Stimulated activated CD8-positive, alpha-beta memory T cell treated with anti-CD3 and anti-CD28 coated beads, Interleukin-15, amount 100 ng/mL, for 4 hours (primary cell): ENCODE results near the gene GRIN3B.

Source experiments
- DNase-seq, 2 donors: peaks; one replicate each; pipeline ENCODE4 v3.0.0-alpha.2; 2020; ENCODE audit warnings: low read depth in 2 of 2

GRIN3B gene

DNA sequence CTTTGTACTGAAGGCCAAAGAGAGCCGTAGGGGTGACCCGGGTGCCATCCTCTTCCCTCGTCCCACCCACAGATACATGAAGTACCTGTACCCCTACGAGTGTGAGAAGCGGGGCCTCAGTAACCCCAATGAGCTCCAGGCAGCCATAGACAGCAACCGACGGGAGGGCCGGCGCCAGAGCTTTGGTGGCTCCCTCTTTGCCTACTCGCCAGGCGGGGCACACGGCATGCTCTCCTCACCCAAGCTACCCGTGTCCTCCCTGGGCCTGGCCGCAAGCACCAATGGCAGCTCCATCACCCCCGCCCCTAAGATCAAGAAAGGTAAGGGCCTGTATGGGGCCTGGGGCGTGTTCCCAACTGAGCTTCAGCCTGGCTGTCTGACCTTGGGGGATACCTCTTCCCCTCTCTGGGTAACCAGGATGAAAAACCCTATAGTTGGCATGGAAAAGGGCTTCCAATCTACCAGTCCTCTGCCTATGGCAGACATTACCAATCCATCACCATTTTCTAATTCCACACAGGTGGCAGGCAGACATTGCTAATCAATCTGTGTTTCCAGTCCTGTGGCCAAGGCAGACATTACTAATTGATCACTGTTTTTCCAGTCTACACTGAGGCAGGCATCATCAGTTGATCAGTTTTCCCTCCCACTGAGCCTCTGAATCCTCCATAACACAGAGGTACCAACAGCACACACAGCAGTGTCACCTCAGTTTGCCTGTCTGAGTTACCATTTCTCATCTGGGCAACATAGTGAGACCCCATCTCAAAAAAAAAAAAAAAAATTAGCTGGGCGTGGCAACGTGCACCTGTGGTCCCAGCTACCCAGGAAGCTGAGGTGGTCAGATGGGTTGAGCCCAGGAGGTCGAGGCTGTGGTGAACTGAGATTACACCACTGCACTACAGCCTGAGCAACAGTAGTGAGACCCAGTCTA lies 35.2 kb upstream of the GRIN3B start:
- DNase-seq: no peak

DNA sequence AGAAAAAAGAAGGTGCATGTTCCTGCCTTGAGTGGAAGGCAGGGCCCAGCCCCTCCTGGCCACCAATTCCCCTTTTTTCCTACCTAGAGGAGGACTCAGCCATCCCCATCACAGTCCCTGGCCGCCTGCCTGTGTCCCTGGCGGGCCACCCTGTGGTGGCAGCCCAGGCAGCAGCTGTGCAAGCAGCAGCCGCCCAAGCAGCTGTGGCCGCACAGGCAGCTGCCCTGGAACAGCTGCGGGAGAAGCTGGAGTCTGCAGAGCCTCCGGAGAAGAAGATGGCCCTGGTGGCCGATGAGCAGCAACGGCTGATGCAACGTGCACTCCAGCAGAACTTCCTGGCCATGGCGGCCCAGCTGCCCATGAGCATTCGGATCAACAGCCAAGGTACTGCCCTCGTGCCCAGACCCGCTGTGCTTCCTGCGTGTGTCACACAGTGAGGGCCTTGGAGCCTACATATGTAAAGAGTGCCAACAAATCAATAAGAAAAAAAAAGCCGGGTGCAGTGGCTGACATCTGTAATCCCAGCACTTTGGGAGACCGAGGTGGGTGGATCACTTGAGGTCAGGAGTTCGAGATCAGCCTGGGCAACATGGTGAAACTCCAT lies 33.6 kb upstream of the GRIN3B start:
- DNase-seq: no peak

DNA sequence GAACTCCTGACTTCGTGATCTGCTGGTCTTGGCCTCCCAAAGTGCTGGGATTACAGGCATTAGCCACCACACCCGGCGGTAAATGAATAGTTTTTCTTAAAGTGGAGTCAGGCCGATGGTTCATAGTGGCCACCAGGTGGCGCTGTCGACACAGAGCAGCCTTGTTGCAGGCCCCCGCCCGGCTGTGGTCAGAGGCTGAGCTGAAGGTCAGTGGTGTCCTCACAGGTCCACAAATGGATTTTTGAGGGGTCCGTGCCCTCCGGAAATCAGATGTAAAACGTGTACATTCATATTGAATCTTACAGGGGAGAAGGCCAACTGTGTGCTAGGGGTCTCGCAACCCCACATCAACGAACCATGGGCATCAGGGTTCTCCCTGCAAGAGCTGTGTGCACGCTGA lies 29.5 kb upstream of the GRIN3B start:
- DNase-seq: no peak

DNA sequence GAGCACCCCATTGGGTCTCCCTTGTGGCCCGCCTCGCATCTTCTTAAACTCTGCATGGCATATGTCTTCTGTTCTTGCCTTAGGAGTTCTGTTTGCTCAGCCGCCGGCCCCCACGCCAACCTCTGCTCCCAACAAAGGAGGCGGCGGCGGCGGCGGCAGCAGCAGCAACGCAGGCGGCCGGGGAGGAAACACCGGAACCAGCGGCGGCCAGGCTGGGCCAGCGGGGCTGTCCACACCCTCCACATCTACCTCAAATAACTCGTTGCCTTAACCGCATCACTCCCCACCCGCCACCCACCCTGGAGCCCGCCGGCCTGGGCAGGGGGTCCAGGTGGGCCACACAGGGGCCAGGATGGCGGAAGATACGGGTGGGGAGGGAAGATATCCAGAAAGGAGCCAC lies 28.4 kb upstream of the GRIN3B start:
- DNase-seq: no peak

DNA sequence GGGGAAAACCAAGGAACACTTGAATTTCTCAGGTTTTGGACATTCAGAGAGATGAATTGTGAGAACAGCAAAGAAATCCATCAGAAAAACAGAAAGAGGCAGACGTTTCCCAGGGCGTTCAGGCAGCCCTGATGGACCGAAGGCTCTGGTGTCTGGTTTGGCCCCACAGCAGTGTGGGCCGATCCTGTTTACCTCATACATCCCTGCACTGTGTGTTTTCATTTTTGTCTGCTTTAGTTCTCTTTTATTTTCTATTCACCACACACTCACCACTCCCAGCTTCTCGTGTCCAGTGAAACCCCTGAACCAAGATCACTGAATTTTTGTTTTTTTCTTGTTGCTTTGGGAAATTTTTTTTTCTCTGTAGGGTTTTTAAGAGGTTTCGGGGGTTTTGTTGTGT lies 27.9 kb upstream of the GRIN3B start:
- DNase-seq: no peak

DNA sequence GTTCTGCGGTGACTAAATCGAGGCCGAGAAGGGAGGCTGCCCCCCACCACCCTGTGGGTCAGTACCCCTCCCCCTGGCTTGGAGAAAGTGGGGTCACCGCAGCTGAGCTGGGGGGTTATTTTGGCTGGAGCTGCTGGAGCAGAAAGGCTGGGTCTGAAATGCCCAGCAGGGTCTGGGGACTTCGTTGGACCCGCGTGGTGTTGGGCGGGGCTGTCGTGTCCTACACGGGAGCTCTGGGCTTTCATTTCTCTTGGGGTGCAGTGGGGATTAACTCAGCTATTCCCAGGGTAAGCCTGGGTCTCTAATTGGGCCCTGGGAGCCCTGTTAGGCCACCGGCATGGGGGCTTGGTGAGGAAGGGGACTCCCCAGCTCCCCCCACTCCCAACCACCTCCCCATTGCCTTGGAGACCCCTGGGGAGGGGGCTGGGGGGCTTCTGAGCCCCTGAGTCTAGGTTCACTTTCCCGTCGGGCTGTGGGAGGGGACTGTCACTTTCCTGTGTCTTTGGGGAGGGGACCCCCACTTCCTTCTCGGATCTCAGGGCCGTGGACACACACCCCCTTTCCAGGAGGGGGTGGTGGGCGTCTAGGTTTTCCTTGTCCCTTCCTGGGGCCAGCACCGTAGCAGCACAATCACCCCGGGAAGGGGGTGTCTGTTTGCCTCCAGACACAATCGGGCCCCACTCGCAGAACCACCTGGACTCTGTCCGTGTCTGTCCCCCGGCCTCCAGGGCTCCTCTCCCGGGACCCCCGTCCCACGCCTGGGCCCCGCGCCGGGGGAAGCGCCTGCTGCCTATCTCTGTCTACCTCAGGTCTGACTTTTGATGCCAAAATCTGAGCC lies 26.3 kb upstream of the GRIN3B start:
- DNase-seq: no peak

DNA sequence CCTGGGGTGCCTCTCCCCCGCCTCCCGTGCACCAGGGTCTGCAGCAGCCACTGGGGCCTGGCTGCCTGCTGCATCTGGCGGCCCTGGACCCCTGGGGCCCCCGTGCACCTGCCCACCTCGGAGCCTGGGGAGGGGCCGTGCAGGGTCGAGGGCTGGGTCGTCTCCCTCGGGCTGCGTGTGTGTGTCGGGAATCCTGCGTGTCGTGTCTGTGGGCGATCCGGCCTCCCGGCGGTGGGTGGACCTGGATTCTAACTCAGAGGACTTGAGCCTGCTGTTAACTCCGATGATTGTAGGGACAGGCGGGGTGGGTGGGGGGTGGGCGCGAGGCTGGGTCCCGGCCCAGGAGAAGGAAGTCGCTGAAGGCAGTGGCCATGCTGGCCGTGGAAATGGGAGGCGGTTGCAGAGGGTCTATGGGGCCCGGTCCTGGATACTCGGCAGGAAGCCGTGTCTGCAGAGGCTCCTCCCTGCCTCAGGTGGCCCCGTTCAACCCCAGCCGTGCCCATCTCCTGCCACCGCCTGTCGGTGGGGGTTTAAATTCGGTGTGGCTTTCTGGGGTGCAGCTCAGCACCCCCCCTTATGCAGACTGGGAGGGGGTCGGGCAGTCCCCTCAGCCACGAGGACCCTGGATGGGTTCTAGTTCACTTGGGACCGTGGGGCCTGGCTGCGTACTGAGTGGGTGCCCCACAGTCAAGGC lies 25.5 kb upstream of the GRIN3B start:
- DNase-seq: no peak

DNA sequence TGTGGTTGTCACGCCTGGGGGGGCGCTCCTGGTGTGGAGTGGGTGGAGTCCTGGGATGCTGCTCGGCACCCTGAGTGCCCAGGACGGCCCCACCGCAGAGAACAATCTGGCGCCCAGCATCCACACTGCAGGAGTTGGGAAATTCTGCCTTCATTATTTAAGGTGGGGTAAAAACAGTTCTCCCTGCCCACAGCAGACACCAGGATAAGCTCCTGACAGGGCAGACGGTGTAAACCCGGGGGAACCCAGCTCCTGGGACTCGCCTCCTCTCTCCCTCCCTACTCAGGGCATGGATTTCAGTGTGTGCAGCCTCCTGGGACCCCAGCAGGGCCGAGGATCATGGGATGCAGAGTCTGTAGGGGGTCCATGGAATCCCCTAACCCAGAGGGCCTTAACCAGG lies 23.7 kb upstream of the GRIN3B start:
- DNase-seq: no peak

DNA sequence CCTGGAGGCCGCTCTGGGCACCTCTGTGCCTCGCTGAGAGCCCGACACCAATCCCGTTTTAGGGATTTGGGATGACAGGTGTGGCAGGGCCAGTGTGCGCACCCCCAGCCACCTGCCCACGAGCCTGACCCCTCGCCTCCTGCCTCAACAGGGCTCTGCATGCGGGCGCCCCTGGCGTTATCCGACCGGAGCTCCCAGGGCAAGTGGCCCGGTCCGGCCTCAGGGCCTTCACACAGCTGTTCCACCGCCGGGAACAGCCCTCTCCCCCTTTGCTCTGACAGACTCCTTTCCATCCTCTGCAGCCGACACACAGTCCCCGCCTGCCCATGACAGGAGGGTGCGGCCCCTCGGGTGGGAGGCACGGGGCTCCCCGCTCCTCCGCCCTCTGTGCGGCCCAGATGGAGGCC lies 23.2 kb upstream of the GRIN3B start:
- DNase-seq: no peak

DNA sequence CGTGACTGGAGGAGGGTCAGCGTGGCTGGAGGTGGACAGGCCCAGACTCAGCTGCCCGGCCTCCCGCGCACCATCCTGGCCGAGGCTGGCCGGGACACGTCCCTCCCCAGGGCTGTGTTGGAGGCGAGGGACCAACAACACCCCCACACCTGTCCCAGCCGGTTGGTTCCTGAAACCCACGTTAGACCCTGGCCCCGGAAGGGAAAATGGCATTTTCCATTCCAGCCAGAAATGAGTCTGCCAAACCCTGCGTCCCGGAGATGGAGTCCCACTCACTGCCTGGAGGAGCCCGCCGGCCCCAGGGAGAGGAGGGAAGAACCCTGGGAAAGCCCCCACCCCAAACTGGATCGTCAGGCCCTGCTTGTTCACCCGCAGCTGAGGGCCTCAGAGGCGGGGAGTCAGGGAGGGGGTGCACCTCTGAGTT lies 20.9 kb upstream of the GRIN3B start:
- no peak for DNase-seq

DNA sequence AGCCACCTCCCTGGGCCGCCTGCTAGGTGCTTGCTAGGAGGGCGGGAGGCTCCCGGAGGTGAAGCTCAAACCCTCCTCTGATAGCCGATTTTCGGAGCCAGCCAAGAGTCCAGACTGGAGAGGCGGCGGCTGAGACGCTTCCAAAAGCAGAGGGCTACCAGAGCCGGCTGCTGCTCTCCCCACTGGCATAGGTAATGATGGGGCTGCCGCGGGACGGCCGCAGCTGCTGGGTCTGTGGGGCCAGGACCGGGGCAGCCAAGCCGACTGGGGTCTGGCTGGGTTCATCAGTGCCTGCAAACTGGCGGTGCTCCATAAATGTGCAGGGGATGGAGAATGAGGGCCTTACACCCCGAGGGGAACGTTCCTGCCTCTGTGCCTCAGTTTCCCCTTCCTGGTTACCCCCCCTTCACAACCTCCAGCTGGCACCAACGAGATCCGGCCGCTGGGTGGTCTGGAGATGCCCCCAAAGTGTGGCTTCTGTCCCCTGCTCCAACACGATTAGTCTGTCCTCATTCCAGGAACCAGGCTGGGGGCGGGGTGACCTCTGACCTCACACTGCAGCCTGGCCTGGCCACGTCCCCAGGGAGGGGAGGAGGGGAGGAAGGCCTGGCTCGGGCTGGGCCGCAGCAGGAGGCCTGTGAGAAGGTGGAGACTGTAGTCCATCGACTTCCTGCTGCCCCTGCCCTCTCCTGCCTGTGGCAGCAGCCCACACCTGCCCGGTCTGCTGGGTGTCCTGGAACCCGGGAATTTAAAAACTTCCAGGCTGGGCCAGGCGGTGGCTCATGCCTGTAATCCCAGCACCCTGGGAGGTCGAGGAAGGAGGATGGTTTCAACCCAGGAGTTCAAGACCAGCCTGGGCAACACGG lies 19.9 kb upstream of the GRIN3B start:
- no peak for DNase-seq

DNA sequence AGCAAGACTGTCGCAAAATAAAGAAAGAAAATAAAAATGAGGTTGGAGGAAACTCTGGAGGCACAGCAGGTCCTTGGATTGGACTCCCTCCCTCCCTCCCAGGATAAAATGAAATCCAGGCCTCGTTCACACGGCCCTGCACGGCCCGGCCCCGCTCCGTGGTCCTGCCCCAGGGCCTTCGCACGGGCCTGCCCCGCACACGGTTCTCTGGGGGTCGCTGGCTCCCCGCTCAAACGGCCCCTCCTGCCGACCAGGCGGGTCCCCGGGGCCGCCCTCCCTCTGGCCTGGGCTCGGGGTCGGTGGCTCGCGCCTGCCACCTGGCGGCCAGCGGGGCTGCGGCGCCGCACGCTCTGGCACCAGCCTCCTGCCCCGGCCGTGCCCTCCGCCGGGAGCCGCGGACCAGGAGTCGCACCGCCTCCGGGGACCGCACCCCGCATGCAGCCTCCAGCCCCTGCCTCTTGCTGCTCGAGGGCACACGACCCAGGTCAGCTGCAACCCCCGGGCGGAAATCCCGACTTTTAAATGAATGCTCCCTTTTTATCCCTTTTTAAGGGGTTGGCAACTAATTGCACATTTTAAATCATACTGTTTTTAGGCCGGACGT lies 17.6 kb upstream of the GRIN3B start:
- DNase-seq: peak; percentile 36 to 61

DNA sequence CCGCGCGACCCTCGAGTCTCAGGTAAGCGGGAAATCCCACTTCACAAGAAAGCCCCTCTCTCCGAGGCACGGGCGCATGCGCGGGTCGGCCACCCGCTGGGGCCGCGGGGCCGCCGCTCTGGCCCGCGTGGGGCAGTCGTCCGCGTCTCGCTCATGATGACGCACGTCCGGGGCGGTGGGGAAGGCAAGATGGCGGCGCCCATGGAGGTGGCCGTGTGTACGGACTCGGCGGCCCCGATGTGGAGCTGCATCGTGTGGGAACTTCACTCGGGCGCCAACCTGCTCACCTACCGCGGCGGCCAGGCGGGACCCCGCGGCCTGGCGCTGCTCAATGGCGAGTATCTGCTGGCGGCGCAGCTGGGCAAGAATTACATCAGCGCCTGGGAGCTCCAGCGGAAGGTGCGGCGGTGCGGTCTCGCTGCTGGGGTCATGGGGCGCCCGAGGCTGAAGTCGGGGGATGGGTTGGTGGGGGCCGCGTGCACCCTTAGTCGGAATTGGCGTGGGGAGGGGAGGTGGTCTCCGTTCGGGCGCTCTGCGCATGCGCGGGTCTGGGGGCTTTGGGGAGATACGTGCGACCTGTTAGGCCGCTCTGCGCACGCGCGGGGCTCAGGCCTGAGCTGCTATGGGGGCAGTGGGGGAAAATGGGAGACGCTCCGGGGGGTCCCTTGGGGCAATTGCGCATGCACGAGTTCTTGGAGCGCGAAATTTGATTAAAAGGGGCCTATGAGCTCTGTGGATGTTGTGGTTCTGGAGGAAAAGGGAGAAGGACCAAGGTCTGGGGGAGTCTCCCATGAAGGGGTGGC lies 15.9 kb upstream of the GRIN3B start, which contains the start of gene WDR18:
Gene WDR18, plus strand, starts transcription at position 181 of the 803 bp plus-strand sequence. Its CDS starts 9 bp downstream, at position 190.
- DNase-seq: peak; percentile 80 to 82

DNA sequence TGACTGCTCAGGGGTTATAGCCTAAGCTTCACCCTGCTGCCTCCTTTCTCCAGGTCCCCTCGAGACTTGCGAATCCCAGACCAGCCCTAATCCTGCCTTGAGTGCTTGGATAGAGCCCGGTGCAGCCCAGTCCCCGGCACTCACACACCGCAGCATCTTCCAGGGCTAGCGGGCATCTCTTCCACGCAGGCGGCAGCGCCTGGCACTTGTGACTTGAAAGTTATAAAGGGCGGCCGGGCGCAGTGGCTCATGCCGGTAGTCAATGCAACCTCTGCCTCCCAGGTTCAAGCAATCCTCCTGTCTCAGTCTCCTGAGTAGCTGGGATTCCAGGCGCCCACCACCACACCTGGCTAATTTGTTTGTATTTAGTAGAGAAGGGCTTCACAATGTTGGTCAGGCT lies 14.1 kb upstream of the GRIN3B start:
- no peak for DNase-seq

DNA sequence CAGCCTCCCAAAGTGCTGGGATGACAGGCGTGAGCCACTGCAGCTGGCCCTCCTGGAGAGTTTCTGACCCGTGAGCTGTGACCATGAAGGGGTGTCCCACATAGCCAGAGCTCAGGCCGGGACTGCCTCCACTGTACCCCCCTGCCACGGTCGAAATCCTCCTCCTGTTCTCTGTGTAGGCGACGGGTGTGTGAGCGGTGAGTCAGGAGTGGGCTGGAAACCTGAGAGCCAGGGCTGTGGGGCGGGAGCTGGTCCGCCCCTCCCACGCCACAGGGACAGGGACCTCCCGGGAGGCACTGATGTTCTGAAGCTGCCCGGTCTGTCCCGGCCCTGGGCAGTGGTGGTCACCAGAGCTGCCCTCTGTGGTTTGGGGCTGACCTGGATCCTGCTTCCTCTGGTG lies 12.1 kb upstream of the GRIN3B start:
- DNase-seq: no peak

DNA sequence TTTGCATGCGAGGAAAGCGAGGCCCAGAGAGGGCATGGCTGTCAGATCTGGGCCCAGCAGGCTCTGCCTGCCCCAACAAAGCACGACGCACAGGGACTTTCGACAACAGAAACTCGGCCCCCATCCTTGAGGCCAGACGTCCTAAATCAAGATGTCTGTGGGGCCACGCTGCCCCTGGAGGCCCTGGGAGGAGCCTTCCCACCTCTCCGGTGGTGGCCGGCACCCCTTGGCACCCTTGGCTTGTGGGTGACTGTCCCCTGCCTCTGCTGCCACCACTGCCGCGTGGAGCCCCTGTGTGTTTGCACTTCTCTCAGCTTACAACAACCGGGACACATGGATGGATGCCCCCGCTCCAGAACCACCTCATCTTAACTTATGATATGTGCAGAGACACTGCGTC lies 11.7 kb upstream of the GRIN3B start:
- DNase-seq: no peak

DNA sequence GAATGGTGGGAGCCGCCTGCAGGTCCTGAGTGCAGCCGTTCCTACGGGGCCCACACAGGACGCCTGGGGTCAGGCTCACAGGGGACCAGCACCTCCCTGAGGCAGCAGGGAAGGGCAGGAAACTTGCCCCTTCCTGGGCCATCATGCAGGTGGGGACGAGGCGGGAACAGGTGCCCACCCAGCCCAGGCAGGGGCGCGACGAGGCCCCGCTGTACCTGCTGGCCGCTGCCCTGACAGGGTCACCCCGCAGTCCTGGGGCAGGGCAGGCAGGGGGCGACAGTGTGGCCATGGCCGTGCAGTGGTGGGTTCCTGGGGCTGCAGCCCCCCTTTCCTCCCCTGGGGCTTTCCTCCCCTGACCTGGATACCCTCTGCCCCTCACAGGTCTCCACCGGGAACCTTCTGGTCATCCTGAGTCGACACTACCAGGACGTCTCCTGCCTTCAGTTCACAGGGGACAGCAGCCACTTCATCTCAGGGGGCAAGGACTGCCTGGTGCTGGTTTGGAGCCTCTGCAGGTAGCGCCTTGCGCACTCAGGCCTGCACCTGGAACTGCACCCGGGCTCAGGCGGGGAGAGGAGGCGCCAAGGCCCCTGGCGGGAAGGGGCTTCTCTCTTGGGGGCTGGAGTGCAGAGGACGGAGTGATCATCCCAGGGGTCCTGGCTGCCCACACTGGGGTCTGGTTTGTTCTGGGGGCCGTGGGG lies 10.7 kb upstream of the GRIN3B start:
- DNase-seq: no peak

DNA sequence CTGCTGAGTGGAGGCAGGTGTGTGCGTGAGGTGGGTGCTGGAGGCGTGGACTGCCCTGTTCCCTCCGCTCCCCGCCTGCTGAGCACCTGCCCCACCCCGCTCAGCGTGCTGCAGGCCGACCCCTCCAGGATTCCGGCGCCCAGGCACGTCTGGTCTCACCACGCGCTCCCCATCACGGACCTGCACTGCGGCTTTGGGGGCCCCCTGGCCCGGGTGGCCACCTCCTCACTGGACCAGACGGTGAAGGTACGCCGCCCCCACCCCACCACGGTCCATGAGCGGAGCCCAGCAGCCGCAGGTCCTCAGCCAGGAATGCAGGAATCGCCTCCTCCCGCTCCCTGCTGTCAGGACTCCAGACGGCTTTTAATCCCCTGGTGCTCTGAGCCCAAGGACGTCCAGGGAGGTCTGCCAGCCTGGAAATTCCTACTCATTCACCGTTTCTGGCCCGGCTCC lies 10.1 kb upstream of the GRIN3B start:
- DNase-seq: no peak

DNA sequence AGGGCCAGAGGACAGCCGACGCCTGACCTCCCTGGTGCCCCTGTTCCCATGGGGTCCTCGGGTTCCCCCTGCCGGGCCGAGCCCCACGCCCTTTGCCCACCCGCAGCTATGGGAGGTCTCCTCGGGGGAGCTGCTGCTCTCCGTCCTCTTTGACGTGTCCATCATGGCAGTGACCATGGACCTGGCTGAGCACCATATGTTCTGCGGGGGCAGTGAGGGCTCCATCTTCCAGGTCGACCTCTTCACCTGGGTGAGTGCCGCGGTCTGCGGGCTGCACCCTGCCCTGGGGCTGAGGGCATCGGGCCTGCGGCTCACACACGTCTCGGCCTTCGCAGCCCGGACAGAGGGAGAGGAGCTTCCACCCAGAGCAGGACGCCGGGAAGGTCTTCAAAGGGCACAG lies 9.5 kb upstream of the GRIN3B start:
- DNase-seq: no peak
